Right lobe of liver (tissue), 4 donors: ENCODE measurements around the gene TLDC2.

Experiments
- POLR2A ChIP-seq: fragments of 450-650 bp; IDR thresholded peaks from one replicate; pipeline ENCODE4 v1.6.1; 2017; ENCODE audit warnings: antibody characterized with exemption, mild to moderate bottlenecking
- TF ChIP-seq, protein P1 (sequence below), 4 donors: fragments of 200-600 bp in 3 of 4; fragments of 450-650 bp in 1 of 4; IDR thresholded peaks; one replicate each; pipeline versions ENCODE4 v1.5.1 to v1.8.0; 2016 to 2022; ENCODE audit warnings: antibody characterized with exemption in 4 of 4, mild to moderate bottlenecking in 2 of 4
- donor health status: DM: no; HTN: no; CAD: no.
- donor health status: DM: no; HTN: no; CAD: no.
- donor health status: DM: no; HTN: yes; CAD: no.

GRCh38 chr20:36836591-36837269 is 39.2 kb upstream of the TLDC2 start:
- TF ChIP-seq, protein P1, sequence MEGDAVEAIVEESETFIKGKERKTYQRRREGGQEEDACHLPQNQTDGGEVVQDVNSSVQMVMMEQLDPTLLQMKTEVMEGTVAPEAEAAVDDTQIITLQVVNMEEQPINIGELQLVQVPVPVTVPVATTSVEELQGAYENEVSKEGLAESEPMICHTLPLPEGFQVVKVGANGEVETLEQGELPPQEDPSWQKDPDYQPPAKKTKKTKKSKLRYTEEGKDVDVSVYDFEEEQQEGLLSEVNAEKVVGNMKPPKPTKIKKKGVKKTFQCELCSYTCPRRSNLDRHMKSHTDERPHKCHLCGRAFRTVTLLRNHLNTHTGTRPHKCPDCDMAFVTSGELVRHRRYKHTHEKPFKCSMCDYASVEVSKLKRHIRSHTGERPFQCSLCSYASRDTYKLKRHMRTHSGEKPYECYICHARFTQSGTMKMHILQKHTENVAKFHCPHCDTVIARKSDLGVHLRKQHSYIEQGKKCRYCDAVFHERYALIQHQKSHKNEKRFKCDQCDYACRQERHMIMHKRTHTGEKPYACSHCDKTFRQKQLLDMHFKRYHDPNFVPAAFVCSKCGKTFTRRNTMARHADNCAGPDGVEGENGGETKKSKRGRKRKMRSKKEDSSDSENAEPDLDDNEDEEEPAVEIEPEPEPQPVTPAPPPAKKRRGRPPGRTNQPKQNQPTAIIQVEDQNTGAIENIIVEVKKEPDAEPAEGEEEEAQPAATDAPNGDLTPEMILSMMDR (IDR thresholded peaks at IDR 0.05): peak in 3 of 4 donors; percentile 14 to 37 (median 24)
- TF ChIP-seq POLR2A: no peak
